Tibial nerve (tissue), 4 donors: ENCODE data around the gene TMA16. TPM values are rescaled to one million over a fixed set of nuclear protein-coding genes. Genes with fewer than 3 reads are reported as not detected.

Experiments used
- DNase-seq, 2 donors: peaks; one replicate each; pipeline ENCODE4 v3.0.0-alpha.2; 2019; ENCODE audit warnings: low spot score in 2 of 2
- H3K27ac ChIP-seq, 4 donors: fragments of 200-600 bp; sonication (generic) in 3 of 4; one replicate each; pipeline ENCODE4 v1.5.1; 2017 to 2019; ENCODE audit warnings: mild to moderate bottlenecking in 1 of 4
- H3K27me3 ChIP-seq, 2 donors: fragments of 200-600 bp; sonication (generic) in 1 of 2; one replicate each; pipeline versions ENCODE4 v1.5.1 to v1.6.0; 2017 to 2019
- H3K36me3 ChIP-seq, 3 donors: fragments of 200-600 bp; sonication (generic); one replicate each; pipeline ENCODE4 v1.5.1; 2018 to 2019
- H3K4me1 ChIP-seq, 4 donors: fragments of 200-600 bp; sonication (generic) in 3 of 4; one replicate each; pipeline ENCODE4 v1.5.1; 2017 to 2019
- H3K4me3 ChIP-seq, 4 donors: fragments of 200-600 bp; sonication (generic) in 3 of 4; one replicate each; pipeline ENCODE4 v1.5.1; 2017 to 2019; ENCODE audit warnings: mild to moderate bottlenecking in 1 of 4, moderate library complexity in 1 of 4
- H3K9me3 ChIP-seq, 4 donors: fragments of 200-600 bp; sonication (generic) in 3 of 4; one replicate each; pipeline ENCODE4 v1.5.1; 2017 to 2019
- EP300 ChIP-seq, 2 donors: sonication (generic); formaldehyde crosslinking; IDR thresholded peaks; one replicate each; pipeline ENCODE4 v1.6.1; 2017; ENCODE audit warnings: antibody characterized with exemption in 2 of 2, mild to moderate bottlenecking in 1 of 2
- POLR2A ChIP-seq, 2 donors: fragments of 450-650 bp; IDR thresholded peaks; one replicate each; pipeline ENCODE4 v1.6.1; 2017; ENCODE audit warnings: antibody characterized with exemption in 2 of 2, mild to moderate bottlenecking in 2 of 2, moderate library complexity in 2 of 2
- WGBS, 2 donors: methylation state at CpG; one replicate each; pipeline ENCODE4 v1.1.5; 2018; 5-methylcytosine and 5-hydroxymethylcytosine counted together
- total RNA-seq, 4 donors: library from RNA; depleted of rRNA; stranded (reverse); fragments of >200 nt; gene quantifications; one replicate each; pipeline ENCODE4 v1.1.0, GENCODE V29; 2016
- TF ChIP-seq, protein P1 (sequence below), 5 experiments: fragments of 200-600 bp in 3 of 5; fragments of 450-650 bp in 2 of 5; sonication (generic) in 3 of 5; IDR thresholded peaks; one replicate each; pipeline ENCODE4 v1.5.1; 2016 to 2019; ENCODE audit warnings: antibody characterized with exemption in 5 of 5, mild to moderate bottlenecking in 3 of 5, moderate library complexity in 2 of 5

TMA16 gene
- total RNA-seq, 4 donors from 2014 or later = 14.5 to 39.9 (median 27.2) TPM

DNA sequence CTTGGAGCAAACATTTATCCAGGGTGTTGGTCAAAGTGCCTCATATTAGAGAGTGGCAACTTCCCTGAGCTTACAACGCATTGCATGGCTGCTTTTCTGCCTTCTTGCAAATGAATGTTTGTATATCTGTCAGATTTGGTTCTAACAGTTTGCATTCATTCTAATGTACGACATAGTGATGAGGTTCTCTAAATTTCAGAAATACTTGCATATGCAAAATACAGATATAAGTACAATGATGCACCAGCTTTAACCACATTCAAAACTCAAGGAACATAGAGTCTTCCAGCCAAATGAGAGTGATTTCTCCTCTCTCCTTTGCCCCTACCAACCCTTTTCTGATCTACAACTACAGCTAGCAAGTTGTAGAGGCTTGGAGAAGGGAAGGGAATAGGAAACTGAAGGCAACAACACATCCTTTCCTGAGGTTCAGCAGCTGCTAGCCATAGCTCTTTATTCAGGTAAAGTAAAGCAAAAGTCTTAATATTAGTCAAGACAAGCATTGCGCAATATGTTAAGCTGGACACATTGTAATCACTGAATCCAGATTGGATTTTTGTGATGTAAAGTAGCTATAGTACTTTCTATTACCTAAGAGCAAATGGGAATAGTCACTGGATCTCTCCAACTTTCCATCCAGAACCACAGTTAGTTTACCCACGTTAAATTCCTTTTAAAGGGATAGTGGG lies 27.3 kb upstream of the TMA16 start:
- no peaks in the 10 kb centered on the region for H3K9me3 ChIP-seq
- H3K4me1 ChIP-seq = no peaks in the 10 kb centered on the region
- no peak overlapping the region for H3K4me3 ChIP-seq
- no peak overlapping the region for H3K27ac ChIP-seq
- TF ChIP-seq POLR2A (IDR thresholded peaks at IDR 0.05) = no peak
- TF ChIP-seq, protein P1, sequence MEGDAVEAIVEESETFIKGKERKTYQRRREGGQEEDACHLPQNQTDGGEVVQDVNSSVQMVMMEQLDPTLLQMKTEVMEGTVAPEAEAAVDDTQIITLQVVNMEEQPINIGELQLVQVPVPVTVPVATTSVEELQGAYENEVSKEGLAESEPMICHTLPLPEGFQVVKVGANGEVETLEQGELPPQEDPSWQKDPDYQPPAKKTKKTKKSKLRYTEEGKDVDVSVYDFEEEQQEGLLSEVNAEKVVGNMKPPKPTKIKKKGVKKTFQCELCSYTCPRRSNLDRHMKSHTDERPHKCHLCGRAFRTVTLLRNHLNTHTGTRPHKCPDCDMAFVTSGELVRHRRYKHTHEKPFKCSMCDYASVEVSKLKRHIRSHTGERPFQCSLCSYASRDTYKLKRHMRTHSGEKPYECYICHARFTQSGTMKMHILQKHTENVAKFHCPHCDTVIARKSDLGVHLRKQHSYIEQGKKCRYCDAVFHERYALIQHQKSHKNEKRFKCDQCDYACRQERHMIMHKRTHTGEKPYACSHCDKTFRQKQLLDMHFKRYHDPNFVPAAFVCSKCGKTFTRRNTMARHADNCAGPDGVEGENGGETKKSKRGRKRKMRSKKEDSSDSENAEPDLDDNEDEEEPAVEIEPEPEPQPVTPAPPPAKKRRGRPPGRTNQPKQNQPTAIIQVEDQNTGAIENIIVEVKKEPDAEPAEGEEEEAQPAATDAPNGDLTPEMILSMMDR (IDR thresholded peaks at IDR 0.05) = no peak
- no peak for TF ChIP-seq EP300 (IDR thresholded peaks at IDR 0.05)
- no peak for DNase-seq
- H3K27me3 ChIP-seq = no peaks in the 10 kb centered on the region
- no peaks in the 10 kb centered on the region for H3K36me3 ChIP-seq
- 88 to 89% methylated on average over 4 of the region's 4 CpGs for WGBS, 2 donors

DNA sequence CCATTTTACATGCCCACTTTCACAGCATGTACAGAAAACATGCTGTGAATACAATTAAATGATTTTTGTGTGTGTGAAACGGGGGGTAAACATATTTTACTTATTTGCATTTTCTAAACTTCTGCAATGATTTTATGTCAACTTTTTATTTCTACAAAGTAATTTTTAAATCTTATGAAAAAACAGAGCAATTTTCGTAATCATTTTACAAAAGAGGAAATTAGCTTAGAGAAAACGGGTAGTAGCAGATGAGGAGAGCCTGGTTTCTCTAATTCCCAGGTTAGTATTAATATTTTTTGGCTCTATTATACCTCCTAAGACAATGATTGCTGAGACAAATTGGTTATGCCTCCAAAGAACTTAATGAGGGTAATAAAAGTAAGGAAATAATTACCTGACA lies 24.1 kb upstream of the TMA16 start:
- no peaks in the 10 kb centered on the region for H3K36me3 ChIP-seq
- H3K27me3 ChIP-seq = no peaks in the 10 kb centered on the region
- TF ChIP-seq EP300 (IDR thresholded peaks at IDR 0.05) (no peak), POLR2A (IDR thresholded peaks at IDR 0.05) (no peak)
- TF ChIP-seq, protein P1 (IDR thresholded peaks at IDR 0.05) = no peak
- DNase-seq = no peak
- H3K4me1 ChIP-seq = no peaks in the 10 kb centered on the region
- peaks cover 0 to 3% (median 0%) of the 10 kb centered on the region in 4 donors for H3K9me3 ChIP-seq
- no peak overlapping the region for H3K27ac ChIP-seq
- no peak overlapping the region for H3K4me3 ChIP-seq
- 71 to 83% methylated on average over 3 of the region's 3 CpGs for WGBS, 2 donors

DNA sequence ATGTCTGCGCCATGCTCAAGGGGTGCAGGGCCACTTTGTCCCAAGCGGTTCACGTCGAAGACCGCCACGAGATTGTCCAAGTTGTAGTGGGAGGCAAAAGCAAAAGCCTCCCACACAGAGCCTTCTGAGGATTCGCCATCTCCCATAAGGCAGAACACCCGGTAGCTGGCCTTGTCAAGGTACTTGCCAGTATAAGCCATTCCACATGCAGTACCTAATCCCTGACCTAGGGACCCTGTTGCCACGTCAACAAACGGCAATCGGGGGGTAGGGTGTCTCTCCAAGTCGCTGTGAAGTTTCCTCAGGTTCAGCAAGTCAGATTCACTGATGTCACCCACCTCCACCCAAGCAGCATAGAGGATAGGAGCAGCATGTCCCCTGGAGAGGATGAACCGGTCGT lies 21.4 kb upstream of the TMA16 start:
- H3K4me1 ChIP-seq = peaks cover 0 to 6% (median 0%) of the 10 kb centered on the region in 4 donors
- DNase-seq = no peak
- H3K9me3 ChIP-seq = peaks cover 0 to 3% (median 0%) of the 10 kb centered on the region in 4 donors
- H3K27me3 ChIP-seq = no peaks in the 10 kb centered on the region
- no peak overlapping the region for H3K4me3 ChIP-seq
- no peak overlapping the region for H3K27ac ChIP-seq
- TF ChIP-seq EP300 (IDR thresholded peaks at IDR 0.05) = no peak
- TF ChIP-seq POLR2A (IDR thresholded peaks at IDR 0.05) = no peak
- TF ChIP-seq, protein P1 (IDR thresholded peaks at IDR 0.05) = no peak
- no peaks in the 10 kb centered on the region for H3K36me3 ChIP-seq
- 94% methylated on average over 12 to 14 of the region's 14 CpGs for WGBS, 2 donors

DNA sequence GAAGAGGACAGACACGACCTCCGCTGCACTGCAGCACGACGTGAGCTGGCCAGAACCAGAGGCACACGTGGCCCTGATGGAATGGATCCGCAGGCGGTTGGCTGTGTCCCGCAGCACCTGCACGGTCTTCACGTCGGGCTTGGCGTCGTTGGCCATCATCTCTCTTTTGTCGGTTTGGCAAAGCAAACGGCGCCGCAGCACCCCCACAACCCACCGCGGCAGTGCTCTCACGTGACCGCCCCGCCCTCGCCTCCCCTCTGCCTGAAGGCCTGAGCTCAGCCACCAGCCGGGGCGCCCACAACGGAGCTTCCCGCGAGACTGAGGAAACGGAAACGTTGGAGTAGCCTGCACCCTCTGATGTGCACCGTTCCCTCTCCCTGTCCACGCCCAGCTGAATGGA lies 20.9 kb upstream of the TMA16 start, which contains the start of gene TKTL2:
TKTL2 (minus strand) TSS at position 179 of the 400 bp plus-strand sequence; CDS start at position 159, 20 bp downstream.
- H3K36me3 ChIP-seq = no peaks in the 10 kb centered on the region
- no peak within 1 kb of the TSS for H3K4me3 ChIP-seq
- no peak within 1 kb of the TSS for H3K27ac ChIP-seq
- no peaks in the 10 kb centered on the region for H3K27me3 ChIP-seq
- TF ChIP-seq EP300 (IDR thresholded peaks at IDR 0.05) (no peak), POLR2A (IDR thresholded peaks at IDR 0.05) (no peak)
- TF ChIP-seq, protein P1 (IDR thresholded peaks at IDR 0.05) = no peak
- no peak for DNase-seq
- 92 to 93% methylated on average over 31 to 32 of the region's 32 CpGs for WGBS, 2 donors
- peaks cover 0 to 3% (median 0%) of the 10 kb centered on the region in 4 donors for H3K9me3 ChIP-seq
- H3K4me1 ChIP-seq = peaks cover 0 to 6% (median 0%) of the 10 kb centered on the region in 4 donors

DNA sequence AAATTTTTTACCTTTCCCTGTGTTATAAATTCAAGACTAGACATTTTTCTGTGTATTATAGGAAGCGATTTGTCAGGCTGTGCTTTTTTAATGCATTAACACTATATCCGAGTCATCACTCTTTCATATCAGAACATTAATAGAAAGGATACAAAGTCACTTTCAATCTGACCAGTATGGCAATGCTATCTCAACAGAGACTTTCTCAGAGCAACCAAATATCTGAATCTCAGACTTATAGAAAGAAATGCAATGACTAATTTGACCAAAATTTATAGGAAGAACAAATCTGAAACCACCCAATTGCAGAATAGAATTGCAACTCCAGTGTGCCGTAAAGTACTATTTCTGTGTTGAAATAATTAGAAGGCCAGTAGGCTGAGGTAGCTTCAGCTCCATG lies 20.5 kb upstream of the TMA16 start:
- Histone ChIP-seq H3K4me1 (peaks cover 0 to 6% (median 0%) of the 10 kb centered on the region in 4 donors), H3K4me3 (no peak overlapping the region), H3K9me3 (peaks cover 0 to 3% (median 0%) of the 10 kb centered on the region in 4 donors), H3K27me3 (no peaks in the 10 kb centered on the region), H3K27ac (no peak overlapping the region), H3K36me3 (no peaks in the 10 kb centered on the region)
- no peak for DNase-seq
- 97 to 98% methylated on average over 3 of the region's 3 CpGs for WGBS, 2 donors
- no peak for TF ChIP-seq EP300 (IDR thresholded peaks at IDR 0.05)
- TF ChIP-seq, protein P1 (IDR thresholded peaks at IDR 0.05) = no peak
- no peak for TF ChIP-seq POLR2A (IDR thresholded peaks at IDR 0.05)
